Nephron progenitor cell (in vitro differentiated cells): ENCODE data around the gene SMARCB1.

Experiments used
- DNase-seq: peaks from one replicate; pipeline ENCODE4 v3.0.0; 2021
- H3K27ac Mint-ChIP-seq: 2 replicates; pipeline ENCODE4 v1.8.0; 2021; ENCODE audit warnings: mild to moderate bottlenecking, moderate library complexity, mixed read lengths
- H3K27me3 Mint-ChIP-seq: 2 replicates; pipeline ENCODE4 v1.8.0; 2021; ENCODE audit warnings: mild to moderate bottlenecking, low read depth, mixed read lengths; ENCODE audit not compliant: poor library complexity
- H3K36me3 Mint-ChIP-seq: 2 replicates; pipeline ENCODE4 v1.8.0; 2021; ENCODE audit warnings: low read depth, mixed read lengths
- H3K4me1 Mint-ChIP-seq: 2 replicates; pipeline ENCODE4 v1.8.0; 2021; ENCODE audit warnings: mixed read lengths
- H3K4me3 Mint-ChIP-seq: 2 replicates; pipeline ENCODE4 v1.8.0; 2021; ENCODE audit warnings: mild to moderate bottlenecking, moderate library complexity, mixed read lengths
- H3K9me3 Mint-ChIP-seq: 2 replicates; pipeline ENCODE4 v1.8.0; 2021; ENCODE audit warnings: mild to moderate bottlenecking, moderate library complexity, mixed read lengths
- TF ChIP-seq, protein P1 (sequence below): fragments of 200-600 bp; sonication (generic); IDR thresholded peaks from 2 replicates; pipeline ENCODE4 v1.5.0; 2021; ENCODE audit warnings: antibody characterized with exemption

SMARCB1 gene

DNA sequence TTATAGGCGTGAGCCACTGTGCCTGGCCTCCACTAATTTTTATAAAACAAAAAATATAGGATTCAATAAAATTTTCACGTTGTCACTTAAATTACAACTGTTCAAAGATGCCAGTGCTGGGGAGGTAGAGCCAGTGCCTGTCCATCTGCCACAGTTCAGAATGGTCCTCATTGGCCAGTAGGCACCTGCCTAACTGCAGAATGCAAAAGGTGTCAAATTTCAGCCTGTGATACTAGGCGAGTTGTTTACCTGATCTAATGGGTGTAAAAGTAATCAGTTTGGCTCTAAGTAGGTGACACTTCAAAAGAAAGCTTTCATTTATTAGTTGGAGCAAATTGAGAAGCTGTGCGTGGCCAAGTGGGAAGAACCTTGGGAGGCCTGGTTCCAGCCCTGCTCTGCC lies 2.4 kb downstream of the SMARCB1 start:
- Mint-ChIP-seq H3K4me1 (peaks cover 48% of the 10 kb centered on the region), H3K27me3 (no peaks in the 10 kb centered on the region), H3K36me3 (peaks cover 28% of the 10 kb centered on the region), H3K9me3 (no peaks in the 10 kb centered on the region), H3K4me3 (peak overlapping the region; percentile 93), H3K27ac (peak overlapping the region; percentile 20)
- DNase-seq, result no peak
- TF ChIP-seq, protein P1, sequence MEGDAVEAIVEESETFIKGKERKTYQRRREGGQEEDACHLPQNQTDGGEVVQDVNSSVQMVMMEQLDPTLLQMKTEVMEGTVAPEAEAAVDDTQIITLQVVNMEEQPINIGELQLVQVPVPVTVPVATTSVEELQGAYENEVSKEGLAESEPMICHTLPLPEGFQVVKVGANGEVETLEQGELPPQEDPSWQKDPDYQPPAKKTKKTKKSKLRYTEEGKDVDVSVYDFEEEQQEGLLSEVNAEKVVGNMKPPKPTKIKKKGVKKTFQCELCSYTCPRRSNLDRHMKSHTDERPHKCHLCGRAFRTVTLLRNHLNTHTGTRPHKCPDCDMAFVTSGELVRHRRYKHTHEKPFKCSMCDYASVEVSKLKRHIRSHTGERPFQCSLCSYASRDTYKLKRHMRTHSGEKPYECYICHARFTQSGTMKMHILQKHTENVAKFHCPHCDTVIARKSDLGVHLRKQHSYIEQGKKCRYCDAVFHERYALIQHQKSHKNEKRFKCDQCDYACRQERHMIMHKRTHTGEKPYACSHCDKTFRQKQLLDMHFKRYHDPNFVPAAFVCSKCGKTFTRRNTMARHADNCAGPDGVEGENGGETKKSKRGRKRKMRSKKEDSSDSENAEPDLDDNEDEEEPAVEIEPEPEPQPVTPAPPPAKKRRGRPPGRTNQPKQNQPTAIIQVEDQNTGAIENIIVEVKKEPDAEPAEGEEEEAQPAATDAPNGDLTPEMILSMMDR, result no peak

GRCh38 chr22:23789638-23790037 lies 2.9 kb downstream of the SMARCB1 start:
- TF ChIP-seq, protein P1, result no peak
- no peaks in the 10 kb centered on the region for H3K9me3 Mint-ChIP-seq
- H3K4me3 Mint-ChIP-seq, result peak overlapping the region; percentile 93
- H3K27ac Mint-ChIP-seq, result peak overlapping the region; percentile 90
- H3K27me3 Mint-ChIP-seq, result no peaks in the 10 kb centered on the region
- H3K36me3 Mint-ChIP-seq, result peaks cover 33% of the 10 kb centered on the region
- peaks cover 48% of the 10 kb centered on the region for H3K4me1 Mint-ChIP-seq
- DNase-seq, result no peak

- Mint-ChIP-seq H3K9me3 (no peaks in the 10 kb centered on the region), H3K27me3 (no peaks in the 10 kb centered on the region), H3K4me1 (peaks cover 47% of the 10 kb centered on the region), H3K27ac (no peak overlapping the region), H3K36me3 (peaks cover 46% of the 10 kb centered on the region), H3K4me3 (no peak overlapping the region)
- TF ChIP-seq, protein P1, result no peak
- DNase-seq, result no peak
Measured at GRCh38 chr22:23790819-23791737, 4.3 kb downstream of the SMARCB1 start.

GRCh38 chr22:23791738-23792645 lies 5.2 kb downstream of the SMARCB1 start:
- TF ChIP-seq, protein P1, result no peak
- Mint-ChIP-seq H3K27me3 (no peaks in the 10 kb centered on the region), H3K36me3 (peaks cover 55% of the 10 kb centered on the region), H3K27ac (no peak overlapping the region), H3K9me3 (no peaks in the 10 kb centered on the region), H3K4me3 (no peak overlapping the region), H3K4me1 (peaks cover 40% of the 10 kb centered on the region)
- DNase-seq, result no peak

- peaks cover 63% of the 10 kb centered on the region for H3K36me3 Mint-ChIP-seq
- peaks cover 30% of the 10 kb centered on the region for H3K4me1 Mint-ChIP-seq
- no peak for DNase-seq
- no peaks in the 10 kb centered on the region for H3K27me3 Mint-ChIP-seq
- H3K4me3 Mint-ChIP-seq, result no peak overlapping the region
- H3K9me3 Mint-ChIP-seq, result no peaks in the 10 kb centered on the region
- TF ChIP-seq, protein P1, result no peak
- H3K27ac Mint-ChIP-seq, result peak overlapping the region; percentile 21
Measured at GRCh38 chr22:23793326-23793725, 6.6 kb downstream of the SMARCB1 start.
